Fibroblast of lung (primary cell): ENCODE data around the gene TSHR.

ENCODE experiments used
- EZH2 ChIP-seq: IDR thresholded peaks from 2 replicates; pipeline ENCODE4 v1.5.1; 2012; ENCODE audit warnings: low read length, control low read depth, mild to moderate bottlenecking; ENCODE audit errors: missing control alignments
- TF ChIP-seq, protein P1 (sequence below), 2 donors: IDR thresholded peaks in 1 of 2; conservative IDR thresholded peaks in 1 of 2; 1 replicate in 1 of 2; 2 replicates in 1 of 2; pipeline ENCODE4 v1.5.1; 2011 to 2012; ENCODE audit warnings: low read length in 2 of 2, control low read depth in 1 of 2, inconsistent platforms in 1 of 2, low read depth in 1 of 2, mild to moderate bottlenecking in 1 of 2

DNA sequence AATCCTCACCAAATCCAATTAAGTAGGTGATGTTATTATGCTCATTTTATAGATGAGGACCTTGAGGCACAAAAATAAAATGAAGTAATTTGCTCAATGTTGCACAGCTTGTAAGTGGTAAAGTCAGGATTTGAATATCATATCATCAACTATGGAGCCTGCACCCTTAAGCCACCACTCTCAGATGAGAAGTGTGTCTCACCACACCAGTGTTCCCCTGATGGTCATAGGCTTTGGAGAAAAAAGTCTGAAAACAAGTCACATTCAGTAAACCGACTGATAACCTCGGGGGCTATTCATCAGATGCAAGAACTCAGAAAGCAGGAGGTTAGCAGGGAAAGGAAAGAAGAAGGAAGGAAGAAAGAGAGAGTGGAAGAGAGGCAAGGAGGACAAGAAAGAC, 2.8 kb downstream of the TSHR start:
- TF ChIP-seq, protein P1, sequence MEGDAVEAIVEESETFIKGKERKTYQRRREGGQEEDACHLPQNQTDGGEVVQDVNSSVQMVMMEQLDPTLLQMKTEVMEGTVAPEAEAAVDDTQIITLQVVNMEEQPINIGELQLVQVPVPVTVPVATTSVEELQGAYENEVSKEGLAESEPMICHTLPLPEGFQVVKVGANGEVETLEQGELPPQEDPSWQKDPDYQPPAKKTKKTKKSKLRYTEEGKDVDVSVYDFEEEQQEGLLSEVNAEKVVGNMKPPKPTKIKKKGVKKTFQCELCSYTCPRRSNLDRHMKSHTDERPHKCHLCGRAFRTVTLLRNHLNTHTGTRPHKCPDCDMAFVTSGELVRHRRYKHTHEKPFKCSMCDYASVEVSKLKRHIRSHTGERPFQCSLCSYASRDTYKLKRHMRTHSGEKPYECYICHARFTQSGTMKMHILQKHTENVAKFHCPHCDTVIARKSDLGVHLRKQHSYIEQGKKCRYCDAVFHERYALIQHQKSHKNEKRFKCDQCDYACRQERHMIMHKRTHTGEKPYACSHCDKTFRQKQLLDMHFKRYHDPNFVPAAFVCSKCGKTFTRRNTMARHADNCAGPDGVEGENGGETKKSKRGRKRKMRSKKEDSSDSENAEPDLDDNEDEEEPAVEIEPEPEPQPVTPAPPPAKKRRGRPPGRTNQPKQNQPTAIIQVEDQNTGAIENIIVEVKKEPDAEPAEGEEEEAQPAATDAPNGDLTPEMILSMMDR (conservative IDR thresholded peaks at IDR 0.05 in 1 of 2, IDR thresholded peaks at IDR 0.05 in 1 of 2; ENCODE audit: low read depth in 1 of 2, low read length in 2 of 2): no peak
- TF ChIP-seq EZH2: no peak
